ENCODE results near the gene JMJD1C. TPM values are rescaled to one million over a fixed set of nuclear protein-coding genes. Genes with fewer than 3 reads are reported as not detected.

JMJD1C gene
- total RNA-seq, 4 donors from 2014 or later, result 41.6 to 77.8 (median 56.9) TPM

DNA sequence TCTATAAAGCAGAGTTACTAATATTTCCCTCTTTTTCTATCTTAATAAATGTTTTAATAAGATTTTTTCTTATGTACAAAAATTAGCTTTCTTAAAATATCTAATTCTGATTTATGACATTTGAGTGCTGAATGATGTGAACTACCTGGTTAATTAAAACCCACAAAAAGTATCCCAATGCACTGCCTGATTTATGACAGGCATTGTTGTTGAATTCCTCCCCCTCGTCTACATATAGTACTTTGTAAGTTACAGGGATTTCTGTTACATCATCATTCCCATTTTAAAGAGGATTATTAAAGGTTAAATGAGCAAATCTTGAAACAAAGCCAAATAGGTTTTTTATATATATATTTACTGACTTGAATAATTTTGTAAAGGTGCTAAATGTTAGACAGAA lies 241.5 kb downstream of the JMJD1C start:
- Histone ChIP-seq H3K4me1 (peaks cover 0 to 25% (median 8%) of the 10 kb centered on the region in 3 donors), H3K36me3 (no peaks in the 10 kb centered on the region), H3K27ac (no peak overlapping the region), H3K4me3 (no peak overlapping the region), H3K9me3 (no peaks in the 10 kb centered on the region), H3K27me3 (no peaks in the 10 kb centered on the region)
- 65 to 68% methylated on average over 1 of the region's 1 CpG for WGBS, 2 donors
- DNase-seq, result no peak
- intact Hi-C loops (cut with DNase I), result no loop called here
- no peak for TF ChIP-seq POLR2A (IDR thresholded peaks at IDR 0.05)
- TF ChIP-seq, protein P1, sequence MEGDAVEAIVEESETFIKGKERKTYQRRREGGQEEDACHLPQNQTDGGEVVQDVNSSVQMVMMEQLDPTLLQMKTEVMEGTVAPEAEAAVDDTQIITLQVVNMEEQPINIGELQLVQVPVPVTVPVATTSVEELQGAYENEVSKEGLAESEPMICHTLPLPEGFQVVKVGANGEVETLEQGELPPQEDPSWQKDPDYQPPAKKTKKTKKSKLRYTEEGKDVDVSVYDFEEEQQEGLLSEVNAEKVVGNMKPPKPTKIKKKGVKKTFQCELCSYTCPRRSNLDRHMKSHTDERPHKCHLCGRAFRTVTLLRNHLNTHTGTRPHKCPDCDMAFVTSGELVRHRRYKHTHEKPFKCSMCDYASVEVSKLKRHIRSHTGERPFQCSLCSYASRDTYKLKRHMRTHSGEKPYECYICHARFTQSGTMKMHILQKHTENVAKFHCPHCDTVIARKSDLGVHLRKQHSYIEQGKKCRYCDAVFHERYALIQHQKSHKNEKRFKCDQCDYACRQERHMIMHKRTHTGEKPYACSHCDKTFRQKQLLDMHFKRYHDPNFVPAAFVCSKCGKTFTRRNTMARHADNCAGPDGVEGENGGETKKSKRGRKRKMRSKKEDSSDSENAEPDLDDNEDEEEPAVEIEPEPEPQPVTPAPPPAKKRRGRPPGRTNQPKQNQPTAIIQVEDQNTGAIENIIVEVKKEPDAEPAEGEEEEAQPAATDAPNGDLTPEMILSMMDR (IDR thresholded peaks at IDR 0.05), result no peak

DNA sequence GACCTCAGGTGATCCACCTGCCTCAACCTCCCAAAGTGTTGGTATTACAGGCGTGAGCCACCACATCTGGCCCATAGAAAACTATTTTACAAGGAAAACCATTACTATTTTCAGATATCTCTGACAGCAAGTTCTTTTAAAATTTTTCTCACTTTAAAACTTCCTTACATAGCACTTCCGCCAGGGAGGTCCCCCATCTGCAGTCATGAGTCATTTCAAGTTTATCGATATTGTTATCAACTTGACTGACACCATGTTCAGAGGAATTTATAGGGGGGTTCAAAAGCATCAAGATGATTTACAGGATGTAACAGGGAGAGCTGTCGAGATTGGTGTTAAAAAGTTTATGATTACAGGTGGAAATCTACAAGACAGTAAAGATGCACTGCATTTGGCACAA lies 243.8 kb downstream of the JMJD1C start:
- H3K27me3 ChIP-seq, result no peaks in the 10 kb centered on the region
- no peak overlapping the region for H3K4me3 ChIP-seq
- peaks cover 0 to 15% (median 3%) of the 10 kb centered on the region in 3 donors for H3K4me1 ChIP-seq
- no peak overlapping the region for H3K27ac ChIP-seq
- no peaks in the 10 kb centered on the region for H3K36me3 ChIP-seq
- no peak for TF ChIP-seq POLR2A (IDR thresholded peaks at IDR 0.05)
- TF ChIP-seq, protein P1 (IDR thresholded peaks at IDR 0.05), result no peak
- intact Hi-C loops (cut with DNase I), result no loop called here
- WGBS, 2 donors, result 59 to 82% methylated on average over 4 of the region's 4 CpGs
- no peaks in the 10 kb centered on the region for H3K9me3 ChIP-seq
- no peak for DNase-seq

DNA sequence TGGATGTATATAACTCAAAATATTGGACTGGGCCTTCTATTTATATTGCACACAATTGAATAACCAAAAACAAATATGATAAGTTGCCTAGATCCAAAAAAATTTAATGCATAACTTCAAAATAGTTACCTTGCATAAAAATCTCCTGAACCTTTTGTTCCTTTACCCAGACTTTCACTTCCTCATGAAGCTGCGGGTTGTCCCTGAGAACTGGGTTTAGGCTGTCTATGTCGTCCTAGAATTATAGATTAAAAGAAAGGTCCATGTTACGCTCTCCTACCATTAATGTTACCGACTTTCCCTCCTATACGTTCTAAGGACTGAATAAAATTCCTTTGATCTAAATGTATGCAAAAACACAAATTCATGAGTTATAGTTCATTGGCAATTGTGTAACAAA lies 246.0 kb downstream of the JMJD1C start:
- intact Hi-C loops (cut with DNase I), result no loop called here
- Histone ChIP-seq H3K27me3 (no peaks in the 10 kb centered on the region), H3K27ac (no peak overlapping the region), H3K36me3 (peaks cover 0 to 7% (median 0%) of the 10 kb centered on the region in 3 donors), H3K9me3 (no peaks in the 10 kb centered on the region), H3K4me1 (peaks cover 0 to 13% (median 3%) of the 10 kb centered on the region in 3 donors), H3K4me3 (no peak overlapping the region)
- 75 to 85% methylated on average over 5 of the region's 5 CpGs for WGBS, 2 donors
- DNase-seq, result no peak
- TF ChIP-seq, protein P1 (IDR thresholded peaks at IDR 0.05), result no peak
- no peak for TF ChIP-seq POLR2A (IDR thresholded peaks at IDR 0.05)

DNA sequence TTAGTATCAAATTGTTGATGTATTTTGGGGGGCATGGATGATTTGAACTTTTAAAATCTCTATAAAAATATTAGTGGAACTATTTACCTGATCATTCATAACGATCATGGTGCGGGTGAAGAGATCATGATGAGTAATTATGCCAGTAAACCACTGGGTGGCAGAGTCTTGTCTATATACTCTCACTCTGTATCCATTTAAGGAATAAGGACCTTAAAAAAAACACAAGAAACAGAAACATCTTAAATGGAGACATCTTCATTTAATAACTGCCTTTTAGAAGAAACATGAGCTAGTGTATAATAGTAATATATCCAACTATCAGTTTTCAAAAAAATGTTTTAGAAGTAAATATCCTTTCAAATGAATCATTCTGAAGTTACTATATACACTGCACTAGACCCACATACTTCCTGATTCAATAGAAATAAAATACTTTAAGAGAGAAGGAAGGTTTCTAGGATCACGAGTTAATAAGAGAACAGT lies 248.6 kb downstream of the JMJD1C start:
- no peaks in the 10 kb centered on the region for H3K27me3 ChIP-seq
- H3K27ac ChIP-seq, result no peak overlapping the region
- no peak overlapping the region for H3K4me3 ChIP-seq
- TF ChIP-seq, protein P1 (IDR thresholded peaks at IDR 0.05), result peak; percentile 33 to 78 (median 58)
- TF ChIP-seq POLR2A (IDR thresholded peaks at IDR 0.05), result no peak
- H3K9me3 ChIP-seq, result no peaks in the 10 kb centered on the region
- no peak for DNase-seq
- intact Hi-C loops (cut with DNase I), result no loop called here
- H3K36me3 ChIP-seq, result peaks cover 0 to 33% (median 8%) of the 10 kb centered on the region in 3 donors
- 4 to 5% methylated on average over 3 of the region's 3 CpGs for WGBS, 2 donors
- peaks cover 0 to 13% (median 3%) of the 10 kb centered on the region in 3 donors for H3K4me1 ChIP-seq

DNA sequence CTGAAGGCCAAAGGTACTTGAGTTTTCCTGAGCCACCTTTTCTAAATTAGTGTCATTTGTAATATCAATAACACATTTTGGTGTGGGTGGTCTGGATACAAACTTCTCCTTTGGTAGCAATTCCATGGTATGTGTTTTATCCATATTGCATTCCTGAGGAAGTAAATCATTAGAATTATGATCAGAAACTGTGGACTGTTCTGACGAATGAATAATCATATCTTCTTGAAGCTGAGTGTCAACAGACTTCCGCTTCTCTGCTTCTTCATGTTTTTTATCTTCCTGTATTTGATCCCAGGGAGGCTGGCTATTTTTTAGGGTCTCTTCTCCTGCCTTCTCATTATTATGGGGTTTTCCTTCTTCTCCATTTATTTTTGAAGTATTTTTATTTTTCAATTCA lies 251.2 kb downstream of the JMJD1C start:
- H3K4me3 ChIP-seq, result no peak overlapping the region
- no peak for DNase-seq
- no peaks in the 10 kb centered on the region for H3K27me3 ChIP-seq
- H3K36me3 ChIP-seq, result peaks cover 0 to 46% (median 8%) of the 10 kb centered on the region in 3 donors
- intact Hi-C loops (cut with DNase I), result no loop called here
- H3K4me1 ChIP-seq, result peaks cover 0 to 10% (median 3%) of the 10 kb centered on the region in 3 donors
- TF ChIP-seq POLR2A (IDR thresholded peaks at IDR 0.05), result no peak
- TF ChIP-seq, protein P1 (IDR thresholded peaks at IDR 0.05), result no peak
- H3K9me3 ChIP-seq, result no peaks in the 10 kb centered on the region
- 66 to 77% methylated on average over 2 of the region's 2 CpGs for WGBS, 2 donors
- H3K27ac ChIP-seq, result no peak overlapping the region
